SK-N-SH (cell line): ENCODE data around the gene CHAT. TPM values are rescaled to one million over a fixed set of nuclear protein-coding genes. Genes with fewer than 3 reads are reported as not detected.

Source experiments
- CTCF ChIA-PET: fragments of 300-600, 350-600 bp; formaldehyde crosslinking; extraction: SDS; loops from one replicate; lab custom pipeline; 2021; lab: Yijun Ruan, JAX
- POLR2A ChIA-PET: fragments of 350-600 bp; sonication (Branson Sonifier 250); formaldehyde crosslinking; extraction: SDS; loops from one replicate; lab custom pipeline; 2020; ENCODE audit warnings: antibody characterized with exemption, inconsistent platforms; lab: Yijun Ruan, JAX
- DNase-seq: peaks from one replicate; pipeline ENCODE4 v3.0.0; 2012
- H2AFZ ChIP-seq: fragments of 200-600 bp; sonication (generic); 2 replicates; pipeline ENCODE4 v1.8.1; 2016; ENCODE audit warnings: antibody characterized with exemption, mild to moderate bottlenecking, low read depth
- H3F3A ChIP-seq: fragments of 200-600 bp; sonication (generic); replicated peaks from 2 replicates; pipeline ENCODE3; 2016; ENCODE audit warnings: antibody characterized with exemption, mild to moderate bottlenecking; ENCODE audit not compliant: insufficient read depth
- H3K27ac ChIP-seq, 2 experiments: fragments of 200-500 bp in 1 of 2; fragments of 200-600 bp in 1 of 2; sonication (Bioruptor generic) in 1 of 2; sonication (generic), shearing (Covaris generic) in 1 of 2; 2 replicates each; pipeline versions ENCODE4 v1.5.1 to v1.6.1; 2014 to 2016; ENCODE audit warnings: low read depth in 2 of 2, inconsistent platforms in 1 of 2, low read length in 1 of 2, mild to moderate bottlenecking in 1 of 2, mixed read lengths in 1 of 2
- H3K27me3 ChIP-seq: fragments of 200-600 bp; sonication (generic), shearing (Covaris generic); 2 replicates; pipeline ENCODE4 v1.6.1; 2016; ENCODE audit warnings: mixed run types; ENCODE audit not compliant: insufficient read depth
- H3K36me3 ChIP-seq, 2 experiments: fragments of 200-500 bp in 1 of 2; fragments of 200-600 bp in 1 of 2; sonication (Bioruptor generic) in 1 of 2; sonication (generic) in 1 of 2; replicated peaks in 1 of 2; 2 replicates each; pipeline versions ENCODE3 to v1.5.1; 2014 to 2016; ENCODE audit warnings: low read length in 1 of 2, mild to moderate bottlenecking in 1 of 2; ENCODE audit not compliant: insufficient read depth in 2 of 2, control insufficient read depth in 1 of 2
- H3K4me1 ChIP-seq, 2 experiments: fragments of 200-500 bp in 1 of 2; fragments of 200-600 bp in 1 of 2; sonication (Bioruptor generic) in 1 of 2; sonication (generic), shearing (Covaris generic) in 1 of 2; 2 replicates each; pipeline versions ENCODE4 v1.5.1 to v1.6.1; 2014 to 2016; ENCODE audit warnings: low read depth in 1 of 2, low read length in 1 of 2, mixed run types in 1 of 2; ENCODE audit not compliant: insufficient read depth in 2 of 2, control insufficient read depth in 1 of 2
- H3K4me2 ChIP-seq: fragments of 200-600 bp; sonication (generic), shearing (Covaris generic); 2 replicates; pipeline ENCODE4 v1.6.1; 2017; ENCODE audit warnings: mixed run types
- H3K4me3 ChIP-seq, 2 experiments: fragments of 200-500 bp in 1 of 2; fragments of 200-600 bp in 1 of 2; sonication (Bioruptor generic) in 1 of 2; sonication (generic), shearing (Covaris generic) in 1 of 2; 2 replicates each; pipeline versions ENCODE4 v1.5.1 to v1.8.1; 2014 to 2016; ENCODE audit warnings: low read depth in 2 of 2, inconsistent platforms in 1 of 2, low read length in 1 of 2, mild to moderate bottlenecking in 1 of 2, mixed read lengths in 1 of 2, moderate library complexity in 1 of 2
- H3K79me2 ChIP-seq: fragments of 200-600 bp; sonication (generic); 2 replicates; pipeline ENCODE4 v1.8.1; 2017; ENCODE audit warnings: mild to moderate bottlenecking; ENCODE audit not compliant: insufficient read depth
- H3K9ac ChIP-seq: fragments of 200-600 bp; sonication (generic); 2 replicates; pipeline ENCODE4 v1.6.1; 2017; ENCODE audit warnings: mixed run types
- H3K9me2 ChIP-seq: fragments of 200-600 bp; sonication (generic); 2 replicates; pipeline ENCODE4 v1.6.1; 2017; ENCODE audit warnings: mixed run types
- H3K9me3 ChIP-seq: fragments of 200-600 bp; sonication (generic); 2 replicates; pipeline ENCODE4 v1.6.1; 2017; ENCODE audit warnings: mixed run types, mild to moderate bottlenecking, moderate library complexity
- H4K20me1 ChIP-seq: fragments of 200-600 bp; sonication (generic); 2 replicates; pipeline ENCODE4 v1.6.1; 2017; ENCODE audit warnings: mild to moderate bottlenecking, mixed run types; ENCODE audit not compliant: insufficient read depth
- CHD2 ChIP-seq: fragments of 150-350 bp; IDR thresholded peaks from 2 replicates; pipeline ENCODE4 v1.6.1; 2018; ENCODE audit warnings: low read length; ENCODE audit not compliant: partially characterized antibody
- EP300 ChIP-seq, 2 experiments: IDR thresholded peaks; 2 replicates each; pipeline versions ENCODE4 v1.4.0 to v1.6.1; 2012; ENCODE audit warnings: borderline replicate concordance in 1 of 2, low read depth in 1 of 2, low read length in 1 of 2
- FOSL2 ChIP-seq: IDR thresholded peaks from 2 replicates; pipeline ENCODE4 v1.4.0; 2012; ENCODE audit warnings: low read depth, mild to moderate bottlenecking, moderate library complexity, borderline replicate concordance
- FOXJ3 ChIP-seq: sonication (generic); formaldehyde crosslinking; IDR thresholded peaks from 2 replicates; pipeline ENCODE4 v1.5.1; 2020; ENCODE audit warnings: mild to moderate bottlenecking, missing genetic modification reagents
- POLR2AphosphoS5 ChIP-seq: IDR thresholded peaks from 2 replicates; pipeline ENCODE4 v1.6.1; 2012; ENCODE audit warnings: low read depth, low read length
- REST ChIP-seq: IDR thresholded peaks from 2 replicates; pipeline ENCODE4 v1.6.1; 2012; ENCODE audit warnings: mild to moderate bottlenecking, low read depth, low read length, moderate library complexity
- SMC3 ChIP-seq: IDR thresholded peaks from 2 replicates; pipeline ENCODE4 v1.6.1; 2012; ENCODE audit warnings: low read depth, low read length, improper control_type of control experiment
- WGBS: methylation state at CpG from one replicate; pipeline ENCODE4 v1.1.6; 2017; ENCODE audit warnings: low lambda C conversion rate; 5-methylcytosine and 5-hydroxymethylcytosine counted together
- polyA plus RNA-seq, 3 experiments: library from polyadenylated mRNA; depleted of rRNA; stranded (reverse); fragments of >200 nt; gene quantifications; 2 replicates each; pipeline ENCODE4 v1.2.3, GENCODE V29; 2012

The CHAT gene
- polyA plus RNA-seq, 1 of the 3 experiments (the other 2 are of a cell fraction) = not detected

- no peak for TF ChIP-seq FOSL2
- peak; percentile 46 for TF ChIP-seq CHD2
- TF ChIP-seq REST = no peak
- no peak for TF ChIP-seq SMC3
- peak; percentile 91 for TF ChIP-seq FOXJ3 (CRISPR knock-in tag)
These were observed 49.8 kb downstream of the CHAT start (continued) for GRCh38 chr10:49663596-49663995.

- ChIA-PET POLR2A (no interaction called here), CTCF (interaction anchor here (0.8 to 1.5 kb wide), 5 partner anchors 46 to 118 kb away, joined by 3 to 5 read pairs (median 3); no protein-coding TSS in a partner anchor)
- Histone ChIP-seq H3K9me3 (no peaks in the 10 kb centered on the region), H3K4me1 (peaks cover 0 to 53% of the 10 kb centered on the region in 2 experiments; a peak in 2 of 4 replicates), H3K4me3 (no peak overlapping the region), H3K36me3 (no peaks in the 10 kb centered on the region), H2AFZ (no peak overlapping the region), H3K27me3 (no peaks in the 10 kb centered on the region; the same call in 1 of the 2 replicates), H3K79me2 (no peaks in the 10 kb centered on the region), H4K20me1 (no peaks in the 10 kb centered on the region), H3F3A (no peaks in the 10 kb centered on the region), H3K9ac (no peak overlapping the region), H3K4me2 (no peak overlapping the region), H3K9me2 (no peaks in the 10 kb centered on the region), H3K27ac (peak overlapping the region in 1 of 2 experiments; percentile 91; a peak in 2 of 4 replicates)
- 37% methylated on average over 5 of the region's 7 CpGs for WGBS
- peak; percentile 64 for DNase-seq
- TF ChIP-seq POLR2AphosphoS5 (no peak), EP300 (IDR thresholded peaks at IDR 0.05; ENCODE audit: borderline replicate concordance in 1 of 2, low read depth in 1 of 2, low read length in 1 of 2) (0 out of 4 replicates have a peak, but pooled peaks of 1 of the 2 experiments have one; percentile 4), REST (no peak)
These were observed 50.4 kb downstream of the CHAT start for GRCh38 chr10:49664006-49664841.
